Omental fat pad (tissue), 4 donors: ENCODE results near the gene CFAP298. TPM values are rescaled to one million over a fixed set of nuclear protein-coding genes. Genes with fewer than 3 reads are reported as not detected.

ENCODE experiments used
- ATAC-seq: fragments of 150-250 bp; one replicate; pipeline ENCODE4 v1.9.1; 2016; ENCODE audit warnings: mild to moderate bottlenecking, moderate library complexity; ENCODE audit not compliant: low FRiP score
- DNase-seq: peaks from one replicate; pipeline ENCODE4 v3.0.0-alpha.2; 2019; ENCODE audit warnings: low spot score
- CTCF ChIP-seq, 3 donors: fragments of 450-650 bp; IDR thresholded peaks; one replicate each; pipeline ENCODE4 v1.5.1; 2016 to 2017; ENCODE audit warnings: antibody characterized with exemption in 3 of 3, mild to moderate bottlenecking in 3 of 3, moderate library complexity in 2 of 3
- total RNA-seq, 4 donors: library from RNA; depleted of rRNA; stranded (reverse); fragments of >200 nt; gene quantifications; one replicate each; pipeline ENCODE4 v1.1.0, GENCODE V29; 2016

Gene CFAP298
- total RNA-seq, 4 donors from 2014 or later: 18.5 to 25.1 (median 22.1) TPM

DNA sequence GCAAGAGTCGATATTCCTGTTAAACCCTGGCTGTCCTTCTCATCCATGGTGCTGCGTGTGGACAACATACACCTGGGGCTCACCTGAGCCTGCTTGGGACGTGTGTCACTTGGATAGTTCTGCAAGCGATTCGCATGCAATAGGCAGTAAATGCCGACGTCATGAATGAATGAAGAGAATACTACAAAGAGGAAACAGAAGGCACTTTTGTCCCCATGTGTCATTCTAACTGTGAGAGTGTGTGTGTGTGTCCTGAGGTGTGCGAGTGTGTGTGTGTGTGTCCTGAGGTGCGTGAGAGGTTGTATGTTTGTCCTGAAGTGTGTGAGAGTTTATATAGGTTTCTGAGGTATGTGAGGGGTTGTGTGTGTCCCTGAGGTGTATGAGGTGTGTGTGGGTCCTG, 26.2 kb downstream of the CFAP298 start:
- ATAC-seq: no peak

GRCh38 chr21:32585042-32585710, 27.0 kb downstream of the CFAP298 start, which contains the start of gene TCP10L:
Gene TCP10L (minus strand): TSS chr21:32585523. CDS start chr21:32584304, 1,219 bp downstream.
- TF ChIP-seq CTCF (IDR thresholded peaks at IDR 0.05): no peak
- DNase-seq (no peak), ATAC-seq (no peak)

More for the DNA sequence above, 26.2 kb downstream of the CFAP298 start:
- DNase-seq: no peak
- TF ChIP-seq CTCF (IDR thresholded peaks at IDR 0.05): no peak

DNA sequence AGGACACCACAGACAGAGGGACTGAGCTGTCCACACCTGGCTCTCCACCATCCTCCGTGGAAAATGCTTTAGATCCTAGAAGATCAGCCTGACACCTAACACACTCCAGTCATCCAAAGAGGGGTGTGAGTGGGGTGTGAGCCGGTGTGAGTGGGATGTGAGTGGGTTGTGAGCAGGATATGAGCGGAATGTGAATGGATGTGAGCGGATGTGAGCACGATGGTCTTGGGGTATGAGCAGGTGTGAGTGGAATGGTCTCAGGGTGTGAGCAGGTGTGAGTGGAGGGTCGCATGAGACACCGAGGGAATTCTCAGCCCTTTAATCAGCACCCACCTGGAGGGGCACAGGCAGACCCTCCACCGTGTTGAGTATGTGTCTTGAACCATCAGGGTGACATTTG, 27.7 kb downstream of the CFAP298 start:
- ATAC-seq (no peak), DNase-seq (no peak)
- TF ChIP-seq CTCF (IDR thresholded peaks at IDR 0.05): no peak

DNA sequence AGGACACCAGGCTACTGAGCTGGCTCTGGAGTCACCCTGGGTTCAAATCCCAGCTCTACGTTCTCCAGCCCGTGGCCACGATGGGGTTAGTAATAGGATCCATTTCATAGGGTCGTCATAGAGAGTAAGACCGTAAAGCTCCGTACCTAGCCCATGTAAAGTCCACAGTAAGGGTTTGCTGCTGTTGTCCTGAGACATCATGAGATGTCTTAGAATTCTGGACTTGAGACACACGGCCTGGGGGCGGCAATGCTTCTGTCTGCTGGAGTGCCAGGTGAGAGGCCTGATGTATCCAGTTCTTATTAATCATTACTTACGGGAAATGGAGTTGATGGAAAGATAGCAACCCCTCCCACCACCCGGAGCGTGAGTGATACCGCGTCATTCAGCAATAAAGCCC, 30.4 kb downstream of the CFAP298 start:
- TF ChIP-seq CTCF (IDR thresholded peaks at IDR 0.05): no peak
- ATAC-seq: no peak
- DNase-seq: no peak

GRCh38 chr21:32580949-32581348, 31.2 kb downstream of the CFAP298 start:
- ATAC-seq: no peak
- no peak for TF ChIP-seq CTCF (IDR thresholded peaks at IDR 0.05)
- no peak for DNase-seq

GRCh38 chr21:32578107-32578691, 34.0 kb downstream of the CFAP298 start:
- TF ChIP-seq CTCF (IDR thresholded peaks at IDR 0.05): no peak
- ATAC-seq (no peak), DNase-seq (no peak)

DNA sequence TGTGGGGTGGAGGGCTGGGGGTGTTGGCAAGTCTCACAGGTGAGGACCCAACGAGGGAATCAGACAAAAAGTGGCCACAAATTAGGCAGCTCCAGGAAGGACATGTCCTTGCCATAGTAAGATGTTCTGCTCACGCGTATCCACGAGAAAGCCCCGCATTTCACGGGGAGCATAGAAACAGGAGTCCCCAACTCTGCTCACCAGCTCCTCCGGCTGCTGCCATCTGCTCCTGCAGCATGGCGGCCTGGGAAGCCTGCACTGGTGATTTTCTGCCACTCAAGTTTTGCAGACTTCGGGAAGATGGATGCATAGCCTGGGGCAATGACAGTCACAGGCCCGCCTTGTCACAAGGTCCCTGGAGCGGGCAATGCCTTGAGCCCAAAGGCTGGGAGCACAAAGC, 36.2 kb downstream of the CFAP298 start:
- no peak for TF ChIP-seq CTCF (IDR thresholded peaks at IDR 0.05)
- ATAC-seq (no peak), DNase-seq (no peak)
